ENCODE results near the gene DUSP11.
"Not testable (repeated sequence)": the region's sequence is repeated elsewhere in the genome, so short reads cannot be mapped to it uniquely, and the experiment has no call there.

The DUSP11 gene

GRCh38 chr2:73812635-73813034 is 32.7 kb upstream of the DUSP11 start:
- no peak for TF ChIP-seq CTCF (IDR thresholded peaks at IDR 0.05; ENCODE audit: insufficient read depth, missing control alignments)
- FAIRE-seq (no peak), DNase-seq (ENCODE audit: insufficient read length, low spot score) (no peak)

DNA sequence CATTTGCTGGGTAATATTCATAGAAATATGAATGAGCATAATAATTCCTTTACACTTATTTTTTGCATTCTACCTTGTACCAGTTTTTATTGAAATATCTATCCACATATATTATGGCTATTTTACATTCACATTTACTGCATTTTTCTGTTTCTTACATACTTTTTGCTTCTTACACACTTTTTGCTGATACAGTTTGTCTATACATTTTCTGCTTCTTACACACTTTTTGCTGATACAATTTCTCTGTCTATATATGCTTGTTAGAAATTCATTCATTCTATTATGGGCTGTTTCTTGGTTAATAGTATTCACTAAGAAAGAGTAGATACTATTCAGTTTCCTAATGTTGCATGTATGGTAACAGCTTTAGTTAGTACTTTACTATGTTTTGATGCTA is 32.0 kb upstream of the DUSP11 start:
- no peak for DNase-seq (ENCODE audit: insufficient read length, low spot score)
- TF ChIP-seq CTCF (IDR thresholded peaks at IDR 0.05; ENCODE audit: insufficient read depth, missing control alignments) = no peak
- no peak for FAIRE-seq

GRCh38 chr2:73783883-73784282 is 4.0 kb upstream of the DUSP11 start, which contains the start of gene C2orf78:
TSS of gene C2orf78 (plus strand) at chr2:73784183. CDS start at chr2:73784310, 127 bp downstream.
- not testable (repeated sequence) for DNase-seq (ENCODE audit: insufficient read length, low spot score); FAIRE-seq

GRCh38 chr2:73783402-73783801 is 3.5 kb upstream of the DUSP11 start:
- not testable (repeated sequence) for FAIRE-seq; DNase-seq (ENCODE audit: insufficient read length, low spot score)

GRCh38 chr2:73780237-73780582 is 307 bp upstream of the DUSP11 start:
- TF ChIP-seq CTCF (IDR thresholded peaks at IDR 0.05; ENCODE audit: insufficient read depth, missing control alignments) = no peak
- FAIRE-seq (no peak), DNase-seq (ENCODE audit: insufficient read length, low spot score) (no peak)

GRCh38 chr2:73778867-73779466 is 936 bp downstream of the DUSP11 start:
- FAIRE-seq; DNase-seq (ENCODE audit: insufficient read length, low spot score): not testable (repeated sequence)

GRCh38 chr2:73776869-73777519 is 2.9 kb downstream of the DUSP11 start:
- no peak for TF ChIP-seq CTCF (IDR thresholded peaks at IDR 0.05; ENCODE audit: insufficient read depth, missing control alignments)
- no peak for DNase-seq (ENCODE audit: insufficient read length, low spot score)
- no peak for FAIRE-seq

GRCh38 chr2:73776381-73776780 is 3.5 kb downstream of the DUSP11 start:
- DNase-seq (ENCODE audit: insufficient read length, low spot score) = no peak
- no peak for TF ChIP-seq CTCF (IDR thresholded peaks at IDR 0.05; ENCODE audit: insufficient read depth, missing control alignments)
- no peak for FAIRE-seq

DNA sequence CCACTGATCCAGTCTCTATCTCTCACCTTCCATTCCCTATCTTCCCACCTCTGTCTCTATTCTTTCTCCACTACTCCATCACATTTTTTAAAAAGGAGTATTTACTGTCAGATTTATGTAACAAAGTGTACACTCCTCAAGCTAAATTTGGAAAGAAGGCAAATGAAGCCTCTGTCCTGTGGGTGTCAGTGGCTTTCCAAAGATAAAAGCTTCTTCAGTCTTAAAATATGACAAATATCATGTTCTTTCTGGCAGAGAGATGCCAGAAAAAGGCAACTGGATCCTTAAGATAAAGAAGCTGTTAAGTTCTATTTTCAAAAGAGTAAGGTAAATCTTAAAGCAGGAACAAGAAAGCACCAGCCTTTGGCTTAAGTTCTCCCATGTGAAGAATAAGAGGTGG is 7.1 kb downstream of the DUSP11 start:
- DNase-seq (ENCODE audit: insufficient read length, low spot score) (no peak), FAIRE-seq (no peak)
- TF ChIP-seq CTCF (IDR thresholded peaks at IDR 0.05; ENCODE audit: insufficient read depth, missing control alignments) = no peak

All from D721Med (cell line).